Measurements from ENCODE around the gene AGTRAP. TPM values are rescaled to one million over a fixed set of nuclear protein-coding genes. Genes with fewer than 3 reads are reported as not detected.

Gene AGTRAP
- total and polyA plus RNA-seq, 9 of the 15 experiments (the other 6 are each of a cell fraction or from before 2014, with no cell fraction given): 26.8 to 105 (median 57.5) TPM

DNA sequence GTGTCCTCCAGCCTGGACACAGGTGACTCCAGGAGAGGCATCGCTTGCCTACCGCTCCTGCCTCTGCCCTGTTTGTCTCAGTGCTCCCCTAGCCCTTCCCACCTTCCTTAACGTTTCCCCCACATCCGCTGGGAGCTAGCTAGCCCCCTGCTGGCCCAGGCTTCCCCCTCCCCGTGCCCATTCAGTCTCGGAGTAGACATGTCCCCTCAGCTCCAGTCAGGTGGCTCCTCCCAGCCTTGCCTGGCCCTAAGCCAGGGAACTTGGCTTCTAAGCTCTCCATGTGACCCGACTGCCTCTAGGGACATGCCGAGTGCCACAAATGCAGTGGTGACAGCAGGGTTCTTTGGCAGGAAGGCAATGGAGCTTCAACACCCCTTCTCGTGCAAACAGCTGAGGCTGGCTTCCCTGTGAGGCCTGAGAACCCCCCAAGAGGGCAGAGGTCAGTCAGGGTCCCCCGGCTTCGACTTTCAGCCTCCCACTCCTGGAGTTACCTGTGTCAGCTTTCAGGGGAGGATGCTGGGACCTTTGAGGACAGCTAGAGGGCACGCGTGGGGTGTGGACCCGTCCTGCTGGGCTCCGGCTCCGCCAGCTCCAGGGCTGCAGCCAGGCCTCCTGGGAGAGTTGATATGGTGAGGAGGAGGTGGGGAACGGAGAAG, 28.2 kb upstream of the AGTRAP start:
- peak overlapping the region; percentile 67 for H3K4me2 ChIP-seq (ENCODE audit: insufficient read depth, low read length)
- WGBS (ENCODE audit: insufficient coverage, low coverage, missing lambda C conversion rate): 16% methylated on average over 17 of the region's 17 CpGs
- CTCF ChIA-PET (ENCODE audit: low intra/inter-chr PET ratio): interaction anchor here (0.9 to 1.3 kb wide), 2 partner anchors 11 to 45 kb away, joined by 3 to 4 read pairs; no protein-coding TSS in a partner anchor
- no peaks in the 10 kb centered on the region for H3K9me3 ChIP-seq (replicated peaks; ENCODE audit: control insufficient read depth, insufficient read depth, low read depth, low read length)
- in situ Hi-C loops (cut with MboI) (no loop called here), intact Hi-C loops (cut with micrococcal nuclease) (loop anchor here (1.0 to 5.0 kb wide), 2 partner anchors 14 to 35 kb away; no protein-coding TSS in a partner anchor)
- peak; percentile 78 for ATAC-seq
- peak overlapping the region; percentile 51 to 80 for H3K9ac ChIP-seq (ENCODE audit: insufficient read depth in 1 of 2, low read depth in 2 of 2, low read length in 2 of 2)
- H2AFZ ChIP-seq (ENCODE audit: low read depth, low read length): peak overlapping the region; percentile 97
- no peaks in the 10 kb centered on the region for H3K79me2 ChIP-seq (ENCODE audit: control insufficient read depth, insufficient read depth, low read length)
- H3K9me1 ChIP-seq (ENCODE audit: control insufficient read depth, insufficient read depth, low read length): no peaks in the 10 kb centered on the region
- H3K27me3 ChIP-seq (ENCODE audit: control insufficient read depth in 2 of 2, insufficient read depth in 2 of 2, low read length in 2 of 2): peaks cover 7 to 24% of the 10 kb centered on the region in 2 experiments; a peak in 3 of 5 replicates
- no peak overlapping the region for H3K4me3 ChIP-seq
- BruUV-seq (replicated peaks): no TSS peak
- peaks cover 12 to 48% of the 10 kb centered on the region in 2 experiments for H3K4me1 ChIP-seq (replicated peaks in 1 of 2; ENCODE audit: control insufficient read depth in 2 of 2, insufficient read depth in 2 of 2, low read length in 2 of 2)
- no peak for FAIRE-seq
- H3K36me3 ChIP-seq (ENCODE audit: control insufficient read depth, insufficient read depth, low read length): no peaks in the 10 kb centered on the region
- no peaks in the 10 kb centered on the region for H4K20me1 ChIP-seq (replicated peaks; ENCODE audit: control insufficient read depth, insufficient read depth, low read length)
- DNase-seq (ENCODE audit: extremely low read depth in 1 of 4, low spot score in 3 of 4): peak; percentile 73 to 88 (median 78)
- peak overlapping the region; percentile 71 for H3K27ac ChIP-seq (ENCODE audit: extremely low read depth, low read depth, low read length)
- POLR2A ChIA-PET: interaction anchor here (0.5 to 2.3 kb wide), 19 partner anchors 8 to 906 kb away, joined by 3 to 9 read pairs (median 4); partner anchors contain the start of gene MAD2L2
- TF ChIP-seq MAZ (CRISPR knock-in tag; conservative IDR thresholded peaks at IDR 0.05 in 1 of 2, IDR thresholded peaks at IDR 0.05 in 1 of 2): peak in 1 of 2 experiments; percentile 32; a peak in 2 of 4 replicates
- TF ChIP-seq PKNOX1 (IDR thresholded peaks at IDR 0.05): 0 out of 2 replicates have a peak, but pooled peaks have one; percentile 10
- TF ChIP-seq ZNF766 (CRISPR knock-in tag; conservative IDR thresholded peaks at IDR 0.05): peak; percentile 9; the same call in 1 of the 2 replicates
- 0 out of 2 replicates have a peak, but pooled peaks have one; percentile 19 for TF ChIP-seq NFIX (CRISPR knock-in tag; IDR thresholded peaks at IDR 0.05; ENCODE audit: low read depth)
- 0 out of 2 replicates have a peak, but pooled peaks have one; percentile 29 for TF ChIP-seq SOX6 (IDR thresholded peaks at IDR 0.05)
- TF ChIP-seq ESRRA (IDR thresholded peaks at IDR 0.05; ENCODE audit: borderline replicate concordance, low read depth): 0 out of 2 replicates have a peak, but pooled peaks have one; percentile 58
- TF ChIP-seq, protein P1, sequence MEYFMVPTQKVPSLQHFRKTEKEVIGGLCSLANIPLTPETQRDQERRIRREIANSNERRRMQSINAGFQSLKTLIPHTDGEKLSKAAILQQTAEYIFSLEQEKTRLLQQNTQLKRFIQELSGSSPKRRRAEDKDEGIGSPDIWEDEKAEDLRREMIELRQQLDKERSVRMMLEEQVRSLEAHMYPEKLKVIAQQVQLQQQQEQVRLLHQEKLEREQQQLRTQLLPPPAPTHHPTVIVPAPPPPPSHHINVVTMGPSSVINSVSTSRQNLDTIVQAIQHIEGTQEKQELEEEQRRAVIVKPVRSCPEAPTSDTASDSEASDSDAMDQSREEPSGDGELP (CRISPR knock-in tag; IDR thresholded peaks at IDR 0.05; ENCODE audit: borderline replicate concordance): peak; percentile 69; the same call in 1 of the 2 replicates
- TF ChIP-seq, protein P2, sequence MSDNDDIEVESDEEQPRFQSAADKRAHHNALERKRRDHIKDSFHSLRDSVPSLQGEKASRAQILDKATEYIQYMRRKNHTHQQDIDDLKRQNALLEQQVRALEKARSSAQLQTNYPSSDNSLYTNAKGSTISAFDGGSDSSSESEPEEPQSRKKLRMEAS (CRISPR knock-in tag; IDR thresholded peaks at IDR 0.05): peak; percentile 58; the same call in 1 of the 2 replicates
- peak; percentile 77 for TF ChIP-seq USF2 (CRISPR knock-in tag; IDR thresholded peaks at IDR 0.05)
- no peak for TF ChIP-seq HDAC6 (IDR thresholded peaks at IDR 0.05; ENCODE audit: low read depth, low read length)
- no peak for TF ChIP-seq PURB (CRISPR knock-in tag; IDR thresholded peaks at IDR 0.05; ENCODE audit: low read depth)
- TF ChIP-seq TBP (optimal IDR thresholded peaks at IDR 0.05; ENCODE audit: low read depth, low read length): peak; percentile 14
